Measurements from ENCODE around the gene SYT1.
A peak's percentile ranks its signal among the peaks of the same experiment; 100 is the strongest.
"Not testable (repeated sequence)": the region's sequence is repeated elsewhere in the genome, so short reads cannot be mapped to it uniquely, and the experiment has no call there.

Gene SYT1

GRCh38 chr12:79162147-79162772 is 297.7 kb downstream of the SYT1 start:
- in situ Hi-C loops (cut with HindIII; ENCODE audit: low pct_ligation_motif_present, low pct_unique_long_range_greater_than_20kb, low sequenced_read_pairs): no loop called here
- no peak for DNase-seq

- in situ Hi-C loops (cut with HindIII; ENCODE audit: low pct_ligation_motif_present, low pct_unique_long_range_greater_than_20kb, low sequenced_read_pairs): no loop called here
Observed at GRCh38 chr12:79162948-79163347, 298.4 kb downstream of the SYT1 start.

GRCh38 chr12:79164890-79165289 is 300.3 kb downstream of the SYT1 start:
- in situ Hi-C loops (cut with HindIII; ENCODE audit: low pct_ligation_motif_present, low pct_unique_long_range_greater_than_20kb, low sequenced_read_pairs): no loop called here
- DNase-seq: no peak

More at GRCh38 chr12:79162948-79163347, 298.4 kb downstream of the SYT1 start:
- DNase-seq: no peak

DNA sequence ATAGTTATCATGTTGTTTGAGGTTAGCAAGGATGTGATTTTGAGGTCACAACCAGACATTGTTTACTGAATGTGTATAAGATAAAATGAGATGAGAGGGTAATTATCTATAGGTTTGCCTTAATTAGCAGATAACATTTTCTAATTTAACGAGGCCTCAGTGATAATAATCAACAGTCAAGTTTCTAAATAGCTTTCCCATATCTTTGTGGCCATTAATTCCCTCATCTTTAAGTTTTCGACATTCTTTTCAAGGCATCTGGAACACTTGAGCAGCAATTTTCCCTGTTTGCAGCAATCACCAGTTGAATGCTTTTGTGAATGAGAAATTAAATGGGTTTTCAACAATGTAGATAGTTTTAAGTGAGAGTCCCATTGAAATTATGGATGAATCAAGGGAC is 304.1 kb downstream of the SYT1 start:
- in situ Hi-C loops (cut with HindIII; ENCODE audit: low pct_ligation_motif_present, low pct_unique_long_range_greater_than_20kb, low sequenced_read_pairs): no loop called here
- DNase-seq: no peak

DNA sequence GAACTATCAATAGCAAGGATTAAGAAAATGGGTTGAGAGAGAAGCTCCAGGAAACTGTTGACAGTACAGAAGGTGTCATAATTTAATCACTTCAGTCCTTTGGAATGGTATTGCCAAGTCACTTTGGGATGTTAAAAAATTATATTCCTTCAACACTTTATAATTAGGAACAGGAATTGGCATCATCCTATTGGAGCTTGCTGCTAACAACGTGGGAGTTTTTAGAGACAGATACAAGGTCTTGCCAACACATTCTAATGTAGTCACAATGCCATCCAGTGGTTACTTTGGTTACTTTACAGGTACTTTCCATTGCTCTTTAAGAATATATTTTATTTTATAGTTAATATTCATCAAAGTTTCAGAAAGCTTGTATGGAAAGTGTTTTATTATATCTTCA is 310.1 kb downstream of the SYT1 start:
- DNase-seq: peak; percentile 59
- in situ Hi-C loops (cut with HindIII; ENCODE audit: low pct_ligation_motif_present, low pct_unique_long_range_greater_than_20kb, low sequenced_read_pairs): no loop called here

GRCh38 chr12:79183003-79183402 is 318.4 kb downstream of the SYT1 start:
- in situ Hi-C loops (cut with HindIII; ENCODE audit: low pct_ligation_motif_present, low pct_unique_long_range_greater_than_20kb, low sequenced_read_pairs): no loop called here
- no peak for DNase-seq

GRCh38 chr12:79183926-79184325 is 319.4 kb downstream of the SYT1 start:
- in situ Hi-C loops (cut with HindIII; ENCODE audit: low pct_ligation_motif_present, low pct_unique_long_range_greater_than_20kb, low sequenced_read_pairs): no loop called here
- no peak for DNase-seq

GRCh38 chr12:79186506-79186905 is 321.9 kb downstream of the SYT1 start:
- in situ Hi-C loops (cut with HindIII; ENCODE audit: low pct_ligation_motif_present, low pct_unique_long_range_greater_than_20kb, low sequenced_read_pairs): no loop called here
- DNase-seq: no peak

- DNase-seq: no peak
- in situ Hi-C loops (cut with HindIII; ENCODE audit: low pct_ligation_motif_present, low pct_unique_long_range_greater_than_20kb, low sequenced_read_pairs): no loop called here
Observed at GRCh38 chr12:79187032-79187431, 322.5 kb downstream of the SYT1 start.

GRCh38 chr12:79191391-79191790 is 326.8 kb downstream of the SYT1 start:
- DNase-seq: no peak
- in situ Hi-C loops (cut with HindIII; ENCODE audit: low pct_ligation_motif_present, low pct_unique_long_range_greater_than_20kb, low sequenced_read_pairs): no loop called here

- peak; percentile 5 for DNase-seq
- in situ Hi-C loops (cut with HindIII; ENCODE audit: low pct_ligation_motif_present, low pct_unique_long_range_greater_than_20kb, low sequenced_read_pairs): no loop called here
Observed at GRCh38 chr12:79194595-79194994, 330.0 kb downstream of the SYT1 start.

DNA sequence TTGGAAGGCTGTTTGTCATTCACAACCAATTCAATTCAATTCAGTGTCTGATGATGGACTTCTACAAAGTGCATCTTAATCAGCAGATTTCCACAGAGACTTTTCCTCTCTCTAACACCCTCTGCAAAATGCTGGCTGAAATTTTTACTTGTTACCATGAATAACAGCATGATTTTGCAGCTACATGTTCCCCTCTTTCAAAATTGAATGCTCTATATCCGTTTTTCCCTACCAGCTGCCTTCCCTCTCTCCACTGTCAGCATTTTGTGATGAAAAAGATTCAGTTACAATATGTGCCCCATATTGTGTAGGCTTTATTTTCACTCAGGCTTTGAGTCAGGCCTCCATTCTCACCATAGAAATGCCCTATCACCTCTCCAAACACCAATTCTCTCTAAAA is 334.6 kb downstream of the SYT1 start:
- DNase-seq: no peak
- in situ Hi-C loops (cut with HindIII; ENCODE audit: low pct_ligation_motif_present, low pct_unique_long_range_greater_than_20kb, low sequenced_read_pairs): no loop called here

DNA sequence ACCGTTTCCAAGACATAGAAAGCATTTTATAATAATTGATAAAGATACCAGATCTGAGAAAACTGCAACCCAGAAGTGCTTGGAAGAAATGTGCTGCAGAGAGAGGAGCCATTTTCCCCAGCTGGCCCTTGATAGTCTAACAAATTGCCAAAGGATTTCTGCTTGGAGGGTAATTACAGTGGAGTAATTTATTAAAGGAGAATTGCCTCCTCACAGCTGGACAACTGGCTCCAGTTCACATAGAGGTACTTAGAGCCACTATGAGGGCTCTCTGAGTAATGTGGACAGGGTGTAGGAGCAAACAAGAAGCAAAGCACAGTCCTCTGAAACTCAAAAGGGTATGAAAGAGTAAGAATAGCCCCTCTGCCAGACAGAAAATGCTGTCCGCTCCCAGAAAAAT is 335.6 kb downstream of the SYT1 start:
- no peak for DNase-seq
- in situ Hi-C loops (cut with HindIII; ENCODE audit: low pct_ligation_motif_present, low pct_unique_long_range_greater_than_20kb, low sequenced_read_pairs): no loop called here

- no peak for DNase-seq
- in situ Hi-C loops (cut with HindIII; ENCODE audit: low pct_ligation_motif_present, low pct_unique_long_range_greater_than_20kb, low sequenced_read_pairs): no loop called here
Observed at GRCh38 chr12:79203058-79203647, 338.6 kb downstream of the SYT1 start.

DNA sequence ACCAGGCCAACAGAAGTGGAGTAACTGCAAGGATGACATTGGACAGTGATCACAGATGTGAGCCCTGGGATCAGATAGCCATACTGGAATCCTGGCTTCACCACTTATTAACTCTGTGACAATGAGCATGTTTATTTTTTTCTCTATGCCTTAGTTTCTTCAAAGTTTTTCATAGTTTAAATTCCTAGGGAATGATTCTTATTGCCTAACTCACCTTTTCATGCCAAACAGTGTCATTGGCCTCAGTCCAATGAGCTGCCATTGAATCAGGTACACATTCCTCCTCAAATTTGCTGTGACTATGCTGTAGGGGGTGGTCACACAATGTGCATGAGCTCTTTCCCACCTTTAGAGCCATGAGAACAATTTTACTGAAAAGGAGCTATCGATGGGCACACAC is 342.3 kb downstream of the SYT1 start:
- DNase-seq: no peak
- in situ Hi-C loops (cut with HindIII; ENCODE audit: low pct_ligation_motif_present, low pct_unique_long_range_greater_than_20kb, low sequenced_read_pairs): no loop called here

GRCh38 chr12:79210403-79210802 is 345.8 kb downstream of the SYT1 start:
- in situ Hi-C loops (cut with HindIII; ENCODE audit: low pct_ligation_motif_present, low pct_unique_long_range_greater_than_20kb, low sequenced_read_pairs); DNase-seq: not testable (repeated sequence)

GRCh38 chr12:79217306-79217705 is 352.7 kb downstream of the SYT1 start:
- in situ Hi-C loops (cut with HindIII; ENCODE audit: low pct_ligation_motif_present, low pct_unique_long_range_greater_than_20kb, low sequenced_read_pairs): no loop called here
- no peak for DNase-seq

DNA sequence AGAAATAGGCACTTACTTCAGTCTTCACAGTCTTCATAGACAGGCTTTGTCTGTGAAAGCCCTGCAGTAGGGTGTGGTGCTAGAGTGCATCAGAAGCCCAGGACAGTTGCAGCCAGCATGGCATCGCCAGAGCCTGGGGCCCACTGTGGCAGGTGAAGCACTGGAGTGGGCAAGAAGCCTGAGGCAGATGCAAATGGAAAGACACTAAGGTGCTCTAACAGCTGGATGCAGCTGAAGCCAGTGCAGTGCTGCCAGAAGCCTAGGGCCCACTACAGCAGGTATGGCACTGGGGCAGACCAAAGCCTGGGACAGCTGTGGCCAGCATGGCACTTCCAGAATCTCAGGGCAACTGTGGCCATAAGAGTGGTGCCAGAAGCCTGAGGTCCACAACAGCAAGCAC is 358.6 kb downstream of the SYT1 start:
- no peak for DNase-seq
- in situ Hi-C loops (cut with HindIII; ENCODE audit: low pct_ligation_motif_present, low pct_unique_long_range_greater_than_20kb, low sequenced_read_pairs): no loop called here

GRCh38 chr12:79223761-79224160 is 359.2 kb downstream of the SYT1 start:
- no peak for DNase-seq
- in situ Hi-C loops (cut with HindIII; ENCODE audit: low pct_ligation_motif_present, low pct_unique_long_range_greater_than_20kb, low sequenced_read_pairs): no loop called here

- in situ Hi-C loops (cut with HindIII; ENCODE audit: low pct_ligation_motif_present, low pct_unique_long_range_greater_than_20kb, low sequenced_read_pairs): no loop called here
- DNase-seq: no peak
Observed at GRCh38 chr12:79227091-79227490, 362.5 kb downstream of the SYT1 start.

GRCh38 chr12:79227646-79228045 is 363.1 kb downstream of the SYT1 start:
- in situ Hi-C loops (cut with HindIII; ENCODE audit: low pct_ligation_motif_present, low pct_unique_long_range_greater_than_20kb, low sequenced_read_pairs): no loop called here
- no peak for DNase-seq
